HG02884 (cell line): ENCODE data around the gene TMEM117.
A peak's percentile ranks its signal among the peaks of the same experiment; 100 is the strongest.

Source experiments
- ATAC-seq: cut with Tn5 transposase; IDR thresholded peaks from one replicate; pipeline ENCODE4 v1.9.1; 2021; ENCODE audit warnings: mild to moderate bottlenecking, moderate library complexity; ENCODE audit not compliant: unreplicated experiment

Gene TMEM117

GRCh38 chr12:44431647-44432343, 595.9 kb downstream of the TMEM117 start:
- ATAC-seq = peak; percentile 85

- ATAC-seq = no peak
Measured at GRCh38 chr12:44433659-44434058, 597.8 kb downstream of the TMEM117 start.

GRCh38 chr12:44436756-44437155, 600.9 kb downstream of the TMEM117 start:
- ATAC-seq = no peak
